ENCODE data around the gene OR10AD1.
A peak's percentile ranks its signal among the peaks of the same experiment; 100 is the strongest.

Gene OR10AD1

DNA sequence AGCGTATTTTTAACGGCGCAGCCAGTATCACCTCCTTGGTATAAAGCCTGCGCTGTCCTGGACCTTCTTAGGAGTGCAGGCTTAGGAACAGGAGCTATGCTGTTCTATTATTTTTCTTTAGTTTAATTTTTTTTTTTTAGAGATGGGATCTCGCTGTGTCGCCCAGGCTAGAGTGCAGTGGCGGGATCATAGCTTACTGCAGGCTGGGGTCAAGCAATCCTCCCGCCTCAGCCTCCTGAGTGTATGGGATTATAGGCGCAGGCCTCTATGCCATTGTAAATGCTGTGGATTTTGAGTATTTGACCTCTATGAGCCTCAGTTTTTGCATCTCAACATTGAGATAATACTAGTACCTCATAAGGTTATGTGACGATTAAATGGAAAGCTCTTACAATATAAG lies 4.1 kb downstream of the OR10AD1 start:
- Histone ChIP-seq H2AFZ (ENCODE audit: low read depth) (no peak overlapping the region), H3K4me2 (peak overlapping the region; percentile 62; the same call in 1 of the 2 replicates), H3K27ac (peak overlapping the region; percentile 88; the same call in 1 of the 2 replicates), H3K9ac (peak overlapping the region; percentile 86; the same call in 1 of the 2 replicates), H3K27me3 (ENCODE audit: insufficient read depth, low read depth) (no peaks in the 10 kb centered on the region), H3K79me2 (ENCODE audit: insufficient read depth, low read depth) (no peaks in the 10 kb centered on the region), H3K4me3 (IDR thresholded peaks at IDR 0.05; ENCODE audit: insufficient read depth, low read depth, low read length) (no peak overlapping the region), H4K20me1 (ENCODE audit: insufficient read depth) (no peaks in the 10 kb centered on the region), H3K36me3 (ENCODE audit: insufficient read depth) (no peaks in the 10 kb centered on the region), H3K4me1 (ENCODE audit: low read depth, poor library complexity, severe bottlenecking) (peaks cover 8% of the 10 kb centered on the region)
- TF ChIP-seq, protein P1, sequence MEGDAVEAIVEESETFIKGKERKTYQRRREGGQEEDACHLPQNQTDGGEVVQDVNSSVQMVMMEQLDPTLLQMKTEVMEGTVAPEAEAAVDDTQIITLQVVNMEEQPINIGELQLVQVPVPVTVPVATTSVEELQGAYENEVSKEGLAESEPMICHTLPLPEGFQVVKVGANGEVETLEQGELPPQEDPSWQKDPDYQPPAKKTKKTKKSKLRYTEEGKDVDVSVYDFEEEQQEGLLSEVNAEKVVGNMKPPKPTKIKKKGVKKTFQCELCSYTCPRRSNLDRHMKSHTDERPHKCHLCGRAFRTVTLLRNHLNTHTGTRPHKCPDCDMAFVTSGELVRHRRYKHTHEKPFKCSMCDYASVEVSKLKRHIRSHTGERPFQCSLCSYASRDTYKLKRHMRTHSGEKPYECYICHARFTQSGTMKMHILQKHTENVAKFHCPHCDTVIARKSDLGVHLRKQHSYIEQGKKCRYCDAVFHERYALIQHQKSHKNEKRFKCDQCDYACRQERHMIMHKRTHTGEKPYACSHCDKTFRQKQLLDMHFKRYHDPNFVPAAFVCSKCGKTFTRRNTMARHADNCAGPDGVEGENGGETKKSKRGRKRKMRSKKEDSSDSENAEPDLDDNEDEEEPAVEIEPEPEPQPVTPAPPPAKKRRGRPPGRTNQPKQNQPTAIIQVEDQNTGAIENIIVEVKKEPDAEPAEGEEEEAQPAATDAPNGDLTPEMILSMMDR (conservative IDR thresholded peaks at IDR 0.05; ENCODE audit: low read depth, low read length): no peak

DNA sequence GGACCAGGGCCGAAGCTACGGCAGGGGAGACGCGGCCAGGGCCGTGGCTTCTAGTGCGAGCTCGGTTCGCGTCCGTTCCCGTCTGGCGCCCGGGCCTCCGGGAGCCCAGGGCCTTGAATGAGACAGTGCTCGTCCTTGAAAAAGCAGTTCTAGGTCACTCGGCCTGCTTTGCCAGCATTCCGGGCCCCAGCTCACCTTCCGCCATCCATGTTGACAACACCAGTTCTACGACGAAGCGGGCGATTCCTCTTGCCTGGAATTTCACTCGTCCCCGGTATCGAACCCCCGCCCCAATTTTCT lies 4.5 kb downstream of the OR10AD1 start:
- no peaks in the 10 kb centered on the region for H3K27me3 ChIP-seq (ENCODE audit: insufficient read depth, low read depth)
- TF ChIP-seq, protein P1 (conservative IDR thresholded peaks at IDR 0.05; ENCODE audit: low read depth, low read length): no peak
- H4K20me1 ChIP-seq (ENCODE audit: insufficient read depth): no peaks in the 10 kb centered on the region
- H3K4me2 ChIP-seq: peak overlapping the region; percentile 62; the same call in 1 of the 2 replicates
- no peaks in the 10 kb centered on the region for H3K36me3 ChIP-seq (ENCODE audit: insufficient read depth)
- H3K4me3 ChIP-seq (IDR thresholded peaks at IDR 0.05; ENCODE audit: insufficient read depth, low read depth, low read length): no peak overlapping the region
- H3K4me1 ChIP-seq (ENCODE audit: low read depth, poor library complexity, severe bottlenecking): peaks cover 8% of the 10 kb centered on the region
- H3K79me2 ChIP-seq (ENCODE audit: insufficient read depth, low read depth): no peaks in the 10 kb centered on the region
- peak overlapping the region; percentile 88 for H3K27ac ChIP-seq
- H2AFZ ChIP-seq (ENCODE audit: low read depth): peak overlapping the region; percentile 96
- peak overlapping the region; percentile 86 for H3K9ac ChIP-seq

DNA sequence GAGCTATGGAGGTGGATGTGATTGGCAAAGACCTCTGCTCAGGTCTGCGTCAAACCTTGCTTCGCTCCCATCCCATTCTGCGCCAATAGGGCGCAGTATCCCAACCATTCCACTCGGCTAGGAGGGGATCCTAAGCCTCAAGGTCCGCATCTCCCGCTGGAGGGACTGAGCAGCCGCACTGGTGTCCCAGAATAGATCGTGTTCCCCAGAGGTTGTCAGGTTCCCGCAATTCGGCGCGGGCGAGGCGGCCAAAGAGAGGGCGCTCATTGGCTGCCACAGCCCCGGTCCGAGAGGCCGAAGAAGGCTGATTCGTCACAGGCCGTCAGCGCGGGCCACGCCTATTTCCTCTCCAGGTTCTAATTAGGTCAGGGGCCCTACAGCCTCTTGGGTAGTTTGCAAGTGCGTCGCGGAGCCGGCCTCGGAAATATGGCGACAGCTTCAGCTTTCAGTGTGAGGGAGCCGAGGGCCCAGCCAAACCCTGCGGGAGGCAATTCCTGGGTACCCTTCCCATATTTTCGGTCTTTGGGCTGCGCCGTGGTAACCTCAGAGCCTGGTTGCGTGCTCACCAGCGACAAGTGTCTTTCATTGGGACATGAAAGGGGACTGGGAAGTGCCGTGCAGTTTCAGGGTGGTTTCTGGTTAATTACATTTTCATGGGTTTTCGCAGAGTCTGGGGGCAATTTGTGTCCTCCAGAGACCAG lies 5.0 kb downstream of the OR10AD1 start:
- Histone ChIP-seq H3K4me1 (ENCODE audit: low read depth, poor library complexity, severe bottlenecking) (peaks cover 8% of the 10 kb centered on the region), H3K79me2 (ENCODE audit: insufficient read depth, low read depth) (no peaks in the 10 kb centered on the region), H3K36me3 (ENCODE audit: insufficient read depth) (no peaks in the 10 kb centered on the region), H3K9ac (peak overlapping the region; percentile 86), H3K27me3 (ENCODE audit: insufficient read depth, low read depth) (no peaks in the 10 kb centered on the region), H3K27ac (peak overlapping the region; percentile 88), H2AFZ (ENCODE audit: low read depth) (peak overlapping the region; percentile 96), H3K4me3 (IDR thresholded peaks at IDR 0.05; ENCODE audit: insufficient read depth, low read depth, low read length) (peak overlapping the region; percentile 13), H4K20me1 (ENCODE audit: insufficient read depth) (no peaks in the 10 kb centered on the region), H3K4me2 (peak overlapping the region; percentile 62)
- TF ChIP-seq, protein P1 (conservative IDR thresholded peaks at IDR 0.05; ENCODE audit: low read depth, low read length): no peak

DNA sequence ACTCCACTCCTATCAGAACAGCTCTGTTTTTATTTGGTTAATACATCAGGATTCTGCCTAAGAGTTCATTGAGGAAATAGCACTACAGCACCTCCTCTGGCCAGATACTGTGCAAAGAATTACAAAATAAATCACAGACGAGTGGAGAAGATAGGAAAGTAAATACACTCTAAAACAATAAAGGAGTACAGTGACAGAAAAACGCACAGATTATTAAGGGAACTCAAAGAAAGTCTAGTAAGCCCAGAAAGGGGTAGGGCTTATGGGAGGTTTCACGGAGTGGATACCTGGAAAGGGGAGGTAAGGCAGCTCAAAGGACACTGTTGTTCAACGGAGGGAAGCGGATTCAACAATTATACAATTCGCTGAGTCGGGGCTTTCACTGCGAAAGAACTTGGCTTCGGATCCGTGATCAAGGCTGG lies 5.5 kb downstream of the OR10AD1 start:
- H3K4me2 ChIP-seq: peak overlapping the region; percentile 62
- H2AFZ ChIP-seq (ENCODE audit: low read depth): peak overlapping the region; percentile 96
- peak overlapping the region; percentile 86 for H3K9ac ChIP-seq
- no peaks in the 10 kb centered on the region for H4K20me1 ChIP-seq (ENCODE audit: insufficient read depth)
- no peaks in the 10 kb centered on the region for H3K79me2 ChIP-seq (ENCODE audit: insufficient read depth, low read depth)
- TF ChIP-seq, protein P1 (conservative IDR thresholded peaks at IDR 0.05; ENCODE audit: low read depth, low read length): peak; percentile 83
- peak overlapping the region; percentile 88 for H3K27ac ChIP-seq
- no peaks in the 10 kb centered on the region for H3K27me3 ChIP-seq (ENCODE audit: insufficient read depth, low read depth)
- H3K36me3 ChIP-seq (ENCODE audit: insufficient read depth): no peaks in the 10 kb centered on the region
- peak overlapping the region; percentile 13 for H3K4me3 ChIP-seq (IDR thresholded peaks at IDR 0.05; ENCODE audit: insufficient read depth, low read depth, low read length)
- peaks cover 8% of the 10 kb centered on the region for H3K4me1 ChIP-seq (ENCODE audit: low read depth, poor library complexity, severe bottlenecking)

Measured in KMS-11 (cell line).